HCT116 (cell line): ENCODE measurements around the gene PRR23E. TPM values are rescaled to one million over a fixed set of nuclear protein-coding genes. Genes with fewer than 3 reads are reported as not detected.

Source experiments
- ATAC-seq: fragments of 200-7000 bp; cut with Tn5 transposase; 2 replicates; pipeline ENCODE4 v1.9.1; 2020; ENCODE audit warnings: mild to moderate bottlenecking, moderate library complexity
- BruUV-seq: library from RNA; stranded (reverse); fragments of 400-500 nt; replicated peaks from 2 replicates; lab custom pipeline; 2021; lab: Mats Ljungman, UMichigan
- CTCF ChIA-PET: fragments of 300-600 bp; sonication (Branson Sonifier 250); formaldehyde crosslinking; loops from one replicate; lab custom pipeline; 2021; ENCODE audit warnings: antibody characterized with exemption; lab: Charles Lee
- POLR2A ChIA-PET: fragments of 300-600, 350-600 bp; sonication (Branson Sonifier 250); formaldehyde crosslinking; loops from one replicate; lab custom pipeline; 2021; ENCODE audit warnings: antibody characterized with exemption; lab: Charles Lee
- RAD21 ChIA-PET, 2 experiments: fragments of 300-600 bp; sonication (Branson Sonifier 250); formaldehyde crosslinking; loops; one replicate each; lab custom pipeline; 2023; ENCODE audit warnings: low total read pairs in 2 of 2; ENCODE audit not compliant: uncharacterized antibody in 2 of 2, unreplicated experiment in 2 of 2, low non-redundant PET in 1 of 2; lab: Charles Lee
- DNase-seq: peaks from one replicate; pipeline ENCODE4 v3.0.0-alpha.2; 2010; ENCODE audit warnings: low read depth, low spot score
- H2AFZ ChIP-seq: fragments of 200-600 bp; shearing (Covaris generic), sonication (generic); 2 replicates; pipeline ENCODE4 v1.6.1; 2017; ENCODE audit warnings: low read depth, mixed run types, mixed read lengths, antibody characterized with exemption, low read length; ENCODE audit not compliant: poor library complexity, severe bottlenecking
- H3K27ac ChIP-seq: 2 replicates; pipeline ENCODE4 v1.5.1; 2012; ENCODE audit warnings: low read depth, low read length
- H3K27me3 ChIP-seq: fragments of 200-600 bp; sonication (generic); 2 replicates; pipeline ENCODE4 v1.6.1; 2016; ENCODE audit warnings: mixed run types, low read length, mixed read lengths; ENCODE audit not compliant: insufficient read depth
- H3K36me3 ChIP-seq, 2 experiments: fragments of 200-500 bp in 1 of 2; fragments of 200-600 bp in 1 of 2; sonication (Bioruptor generic) in 1 of 2; sonication (generic) in 1 of 2; 2 replicates each; pipeline versions ENCODE4 v1.5.1 to v1.6.1; 2014 to 2016; ENCODE audit warnings: low read length in 2 of 2, inconsistent platforms in 1 of 2, mixed read lengths in 1 of 2, mixed run types in 1 of 2; ENCODE audit not compliant: insufficient read depth in 2 of 2, control insufficient read depth in 1 of 2
- H3K4me1 ChIP-seq, 2 experiments: fragments of 200-600 bp in 1 of 2; sonication (generic) in 1 of 2; 2 replicates each; pipeline versions ENCODE4 v1.5.1 to v1.6.1; 2012 to 2017; ENCODE audit warnings: low read length in 2 of 2, inconsistent platforms in 1 of 2, mild to moderate bottlenecking in 1 of 2, mixed read lengths in 1 of 2, mixed run types in 1 of 2, moderate library complexity in 1 of 2; ENCODE audit not compliant: insufficient read depth in 2 of 2, control insufficient read depth in 1 of 2
- H3K4me2 ChIP-seq: fragments of 200-600 bp; sonication (generic); 2 replicates; pipeline ENCODE4 v1.6.1; 2017; ENCODE audit warnings: mixed run types, low read length, mixed read lengths
- H3K4me3 ChIP-seq, 2 experiments: fragments of 200-600 bp in 1 of 2; sonication (generic) in 1 of 2; replicated peaks in 1 of 2; 2 replicates each; pipeline ENCODE4 v1.5.1; 2011 to 2016; ENCODE audit warnings: low read length in 2 of 2, control low read depth in 1 of 2, low read depth in 1 of 2, mild to moderate bottlenecking in 1 of 2, mixed read lengths in 1 of 2, mixed run types in 1 of 2
- H3K79me2 ChIP-seq: fragments of 200-600 bp; sonication (generic); 2 replicates; pipeline ENCODE4 v1.6.1; 2017; ENCODE audit warnings: mild to moderate bottlenecking, mixed run types, low read length, moderate library complexity, mixed read lengths; ENCODE audit not compliant: insufficient read depth
- H3K9ac ChIP-seq: fragments of 200-600 bp; sonication (generic); 2 replicates; pipeline ENCODE4 v1.6.1; 2016; ENCODE audit warnings: low read length, mixed read lengths
- H3K9me2 ChIP-seq: fragments of 200-600 bp; sonication (generic), shearing (Covaris generic); 2 replicates; pipeline ENCODE4 v1.6.1; 2017; ENCODE audit warnings: mixed run types, mild to moderate bottlenecking, moderate library complexity; ENCODE audit not compliant: insufficient read depth
- H3K9me3 ChIP-seq, 2 experiments: fragments of 200-500 bp in 1 of 2; fragments of 200-600 bp in 1 of 2; sonication (Bioruptor generic) in 1 of 2; sonication (generic) in 1 of 2; 2 replicates each; pipeline ENCODE4 v1.6.1; 2014 to 2017; ENCODE audit warnings: low read length in 2 of 2, mixed read lengths in 2 of 2, inconsistent platforms in 1 of 2, low read depth in 1 of 2, mild to moderate bottlenecking in 1 of 2, mixed run types in 1 of 2, moderate library complexity in 1 of 2; ENCODE audit not compliant: control insufficient read depth in 1 of 2, insufficient read depth in 1 of 2
- H4K20me1 ChIP-seq: fragments of 200-600 bp; sonication (generic), shearing (Covaris generic); 2 replicates; pipeline ENCODE4 v1.6.1; 2017; ENCODE audit warnings: mixed run types, mild to moderate bottlenecking, moderate library complexity; ENCODE audit not compliant: insufficient read depth
- ELF1 ChIP-seq: IDR thresholded peaks from 2 replicates; pipeline ENCODE4 v1.6.1; 2012; ENCODE audit warnings: low read depth, borderline replicate concordance
- EZH2 ChIP-seq: fragments of 200-600 bp; sonication (generic); IDR thresholded peaks from 2 replicates; pipeline ENCODE4 v1.6.1; 2017; ENCODE audit warnings: antibody characterized with exemption, mixed run types
- JUND ChIP-seq: IDR thresholded peaks from 2 replicates; pipeline ENCODE4 v1.6.1; 2012
- RAD21 ChIP-seq: IDR thresholded peaks from 2 replicates; pipeline ENCODE4 v1.6.1; 2012; ENCODE audit warnings: low read depth, mild to moderate bottlenecking
- SIN3A ChIP-seq: IDR thresholded peaks from 2 replicates; pipeline ENCODE4 v1.6.1; 2012; ENCODE audit warnings: low read depth
- SP1 ChIP-seq: IDR thresholded peaks from 2 replicates; pipeline ENCODE4 v1.6.1; 2012; ENCODE audit warnings: low read depth
- SRF ChIP-seq: IDR thresholded peaks from 2 replicates; pipeline ENCODE4 v1.6.1; 2012; ENCODE audit warnings: low read depth
- TCF7L2 ChIP-seq: IDR thresholded peaks from 2 replicates; pipeline ENCODE4 v1.7.0; 2011; ENCODE audit warnings: borderline replicate concordance, inconsistent platforms; ENCODE audit not compliant: insufficient read depth, insufficient read length; ENCODE audit errors: extremely low read depth
- YY1 ChIP-seq: IDR thresholded peaks from 2 replicates; pipeline ENCODE4 v1.6.1; 2011; ENCODE audit warnings: low read length, low read depth, moderate library complexity, mild to moderate bottlenecking; ENCODE audit not compliant: insufficient replicate concordance; ENCODE audit errors: extremely low read depth
- ZFX ChIP-seq: fragments of 450-650 bp; IDR thresholded peaks from 2 replicates; pipeline ENCODE4 v1.6.1; 2017
- intact Hi-C: fragments of 100-400 bp; cut with micrococcal nuclease; formaldehyde crosslinking; loops from 2 replicates; pipeline ENCODE4 v1.10.0; 2022
- total RNA-seq: library from RNA; stranded (reverse); gene quantifications from one replicate; pipeline ENCODE4 v1.2.1, GENCODE V29; 2021; ENCODE audit not compliant: unreplicated experiment
- TF ChIP-seq, protein P1 (sequence below): IDR thresholded peaks from 2 replicates; pipeline ENCODE4 v1.6.1; 2012
- TF ChIP-seq, protein P2 (sequence below), 3 experiments: fragments of 200-600 bp in 1 of 3; sonication (generic) in 1 of 3; IDR thresholded peaks in 2 of 3; conservative IDR thresholded peaks in 1 of 3; 2 replicates each; pipeline ENCODE4 v1.5.1; 2012 to 2017; ENCODE audit warnings: low read depth in 2 of 3, low read length in 2 of 3, antibody characterized with exemption in 1 of 3, borderline replicate concordance in 1 of 3, control low read depth in 1 of 3, mild to moderate bottlenecking in 1 of 3, mixed read lengths in 1 of 3, mixed run types in 1 of 3, moderate library complexity in 1 of 3; ENCODE audit not compliant: insufficient read depth in 1 of 3
- TF ChIP-seq, protein P3 (sequence below): IDR thresholded peaks from 2 replicates; pipeline ENCODE4 v1.6.1; 2012; ENCODE audit warnings: low read depth

PRR23E gene
- total RNA-seq, 1 experiment from 2014 or later = not detected

DNA sequence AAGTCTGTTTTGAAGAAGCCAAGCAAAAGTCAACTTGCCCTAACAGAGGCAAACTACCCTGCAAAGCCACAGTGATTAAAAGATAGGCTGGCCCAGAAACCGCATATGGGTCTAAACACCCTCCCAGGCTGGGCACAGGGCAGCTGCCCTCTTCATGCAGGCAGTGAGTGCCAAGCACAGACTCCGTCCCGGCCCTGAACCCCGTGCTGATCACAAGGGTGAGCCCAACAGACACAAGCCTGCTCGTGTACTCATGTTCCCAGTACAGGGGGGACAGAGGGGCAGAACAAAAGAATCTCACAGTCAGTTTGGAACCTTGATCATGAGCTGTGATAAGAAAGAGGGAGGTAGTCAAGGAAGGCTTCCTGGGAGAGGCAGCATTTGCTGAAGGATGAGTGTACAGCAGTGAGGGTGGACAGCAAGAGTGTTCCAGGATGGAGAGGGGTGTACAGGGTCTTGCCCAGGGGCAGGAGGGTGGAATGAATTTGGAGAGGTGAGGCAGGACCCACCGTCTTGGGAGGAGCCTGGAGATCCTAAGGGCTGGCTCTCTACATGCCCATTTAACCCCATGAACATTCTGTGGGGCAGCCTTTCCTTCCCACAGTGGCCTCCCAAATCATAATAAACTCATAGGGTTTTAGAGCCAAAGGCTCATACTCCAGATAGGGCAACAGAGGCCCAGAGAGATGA is 43.2 kb upstream of the PRR23E start (continued):
- TF ChIP-seq ELF1 (no peak), EZH2 (no peak)
- TF ChIP-seq, all 23 proteins: peak for 0

DNA sequence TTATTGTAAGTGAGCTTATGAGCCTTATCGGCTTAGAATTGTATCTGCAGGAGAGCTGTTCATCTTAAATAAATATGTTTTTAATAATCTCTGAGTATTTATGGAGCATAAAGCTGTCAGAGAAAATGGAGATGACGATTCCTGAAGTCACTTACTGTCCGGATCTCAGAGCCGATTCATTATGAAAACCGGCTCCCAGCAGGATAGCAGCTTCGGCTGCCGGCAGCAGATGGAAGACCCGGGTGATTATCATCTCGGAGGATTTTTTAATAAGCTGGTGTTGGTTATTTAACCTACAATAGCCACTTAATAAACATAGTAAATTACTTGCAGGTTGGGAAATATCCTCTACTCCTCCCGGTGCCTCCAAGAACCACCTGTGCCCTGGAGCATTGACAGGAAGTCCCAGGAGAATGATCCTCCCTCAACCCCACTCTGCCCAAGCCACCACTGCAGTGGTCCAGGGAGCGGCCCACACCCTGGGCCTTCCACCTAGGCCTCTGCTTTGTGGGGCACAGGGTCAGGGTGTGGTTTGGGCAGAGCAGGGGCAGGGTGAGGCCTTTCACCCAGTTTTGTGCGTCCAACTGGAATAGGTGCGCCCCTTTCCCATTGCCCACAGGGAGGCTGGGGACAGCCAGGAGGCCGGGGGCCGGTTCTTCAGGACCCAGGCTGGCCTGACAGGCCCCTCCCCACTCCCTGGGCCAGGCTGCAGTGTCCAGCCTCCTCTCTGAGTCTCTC is 42.2 kb upstream of the PRR23E start:
- no peaks in the 10 kb centered on the region for H3K36me3 ChIP-seq
- H3K4me2 ChIP-seq = no peak overlapping the region
- no peaks in the 10 kb centered on the region for H4K20me1 ChIP-seq
- H3K4me3 ChIP-seq = no peak overlapping the region
- H3K4me1 ChIP-seq = no peaks in the 10 kb centered on the region
- DNase-seq = no peak
- RAD21 ChIA-PET = no interaction called here
- CTCF ChIA-PET = no interaction called here
- POLR2A ChIA-PET = no interaction called here
- H3K9me2 ChIP-seq = no peaks in the 10 kb centered on the region
- no peaks in the 10 kb centered on the region for H3K79me2 ChIP-seq
- intact Hi-C loops = no loop called here
- no TSS peak for BruUV-seq
- peaks cover 0 to 3% of the 10 kb centered on the region in 2 experiments; a peak in 1 of 4 replicates for H3K9me3 ChIP-seq
- H3K9ac ChIP-seq = no peak overlapping the region
- TF ChIP-seq YY1 (no peak), EZH2 (no peak), TCF7L2 (no peak), SIN3A (no peak), ZFX (no peak), JUND (no peak), SRF (no peak), SP1 (no peak), ELF1 (no peak), RAD21 (no peak)
- TF ChIP-seq, protein P1, sequence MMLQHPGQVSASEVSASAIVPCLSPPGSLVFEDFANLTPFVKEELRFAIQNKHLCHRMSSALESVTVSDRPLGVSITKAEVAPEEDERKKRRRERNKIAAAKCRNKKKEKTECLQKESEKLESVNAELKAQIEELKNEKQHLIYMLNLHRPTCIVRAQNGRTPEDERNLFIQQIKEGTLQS = no peak
- TF ChIP-seq, protein P2, sequence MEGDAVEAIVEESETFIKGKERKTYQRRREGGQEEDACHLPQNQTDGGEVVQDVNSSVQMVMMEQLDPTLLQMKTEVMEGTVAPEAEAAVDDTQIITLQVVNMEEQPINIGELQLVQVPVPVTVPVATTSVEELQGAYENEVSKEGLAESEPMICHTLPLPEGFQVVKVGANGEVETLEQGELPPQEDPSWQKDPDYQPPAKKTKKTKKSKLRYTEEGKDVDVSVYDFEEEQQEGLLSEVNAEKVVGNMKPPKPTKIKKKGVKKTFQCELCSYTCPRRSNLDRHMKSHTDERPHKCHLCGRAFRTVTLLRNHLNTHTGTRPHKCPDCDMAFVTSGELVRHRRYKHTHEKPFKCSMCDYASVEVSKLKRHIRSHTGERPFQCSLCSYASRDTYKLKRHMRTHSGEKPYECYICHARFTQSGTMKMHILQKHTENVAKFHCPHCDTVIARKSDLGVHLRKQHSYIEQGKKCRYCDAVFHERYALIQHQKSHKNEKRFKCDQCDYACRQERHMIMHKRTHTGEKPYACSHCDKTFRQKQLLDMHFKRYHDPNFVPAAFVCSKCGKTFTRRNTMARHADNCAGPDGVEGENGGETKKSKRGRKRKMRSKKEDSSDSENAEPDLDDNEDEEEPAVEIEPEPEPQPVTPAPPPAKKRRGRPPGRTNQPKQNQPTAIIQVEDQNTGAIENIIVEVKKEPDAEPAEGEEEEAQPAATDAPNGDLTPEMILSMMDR (IDR thresholded peaks at IDR 0.05 in 2 of 3, conservative IDR thresholded peaks at IDR 0.05 in 1 of 3; ENCODE audit: borderline replicate concordance in 1 of 3, insufficient read depth in 1 of 3, low read depth in 2 of 3, low read length in 2 of 3) = no peak
- TF ChIP-seq, protein P3, sequence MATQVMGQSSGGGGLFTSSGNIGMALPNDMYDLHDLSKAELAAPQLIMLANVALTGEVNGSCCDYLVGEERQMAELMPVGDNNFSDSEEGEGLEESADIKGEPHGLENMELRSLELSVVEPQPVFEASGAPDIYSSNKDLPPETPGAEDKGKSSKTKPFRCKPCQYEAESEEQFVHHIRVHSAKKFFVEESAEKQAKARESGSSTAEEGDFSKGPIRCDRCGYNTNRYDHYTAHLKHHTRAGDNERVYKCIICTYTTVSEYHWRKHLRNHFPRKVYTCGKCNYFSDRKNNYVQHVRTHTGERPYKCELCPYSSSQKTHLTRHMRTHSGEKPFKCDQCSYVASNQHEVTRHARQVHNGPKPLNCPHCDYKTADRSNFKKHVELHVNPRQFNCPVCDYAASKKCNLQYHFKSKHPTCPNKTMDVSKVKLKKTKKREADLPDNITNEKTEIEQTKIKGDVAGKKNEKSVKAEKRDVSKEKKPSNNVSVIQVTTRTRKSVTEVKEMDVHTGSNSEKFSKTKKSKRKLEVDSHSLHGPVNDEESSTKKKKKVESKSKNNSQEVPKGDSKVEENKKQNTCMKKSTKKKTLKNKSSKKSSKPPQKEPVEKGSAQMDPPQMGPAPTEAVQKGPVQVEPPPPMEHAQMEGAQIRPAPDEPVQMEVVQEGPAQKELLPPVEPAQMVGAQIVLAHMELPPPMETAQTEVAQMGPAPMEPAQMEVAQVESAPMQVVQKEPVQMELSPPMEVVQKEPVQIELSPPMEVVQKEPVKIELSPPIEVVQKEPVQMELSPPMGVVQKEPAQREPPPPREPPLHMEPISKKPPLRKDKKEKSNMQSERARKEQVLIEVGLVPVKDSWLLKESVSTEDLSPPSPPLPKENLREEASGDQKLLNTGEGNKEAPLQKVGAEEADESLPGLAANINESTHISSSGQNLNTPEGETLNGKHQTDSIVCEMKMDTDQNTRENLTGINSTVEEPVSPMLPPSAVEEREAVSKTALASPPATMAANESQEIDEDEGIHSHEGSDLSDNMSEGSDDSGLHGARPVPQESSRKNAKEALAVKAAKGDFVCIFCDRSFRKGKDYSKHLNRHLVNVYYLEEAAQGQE = no peak
- no peak for ATAC-seq
- peaks cover 7% of the 10 kb centered on the region; the same call in 1 of the 2 replicates for H3K27me3 ChIP-seq
- H2AFZ ChIP-seq = no peak overlapping the region
- no peak overlapping the region for H3K27ac ChIP-seq
